GM18526 (cell line): Measurements from ENCODE around the gene CALML4.

ENCODE experiments used
- POLR2A ChIP-seq: IDR thresholded peaks from 3 replicates; pipeline ENCODE4 v1.6.1; 2011; ENCODE audit not compliant: insufficient read length; ENCODE audit errors: extremely low read depth

Gene CALML4

GRCh38 chr15:68186671-68187397, 18.3 kb downstream of the CALML4 start:
- no peak for TF ChIP-seq POLR2A

DNA sequence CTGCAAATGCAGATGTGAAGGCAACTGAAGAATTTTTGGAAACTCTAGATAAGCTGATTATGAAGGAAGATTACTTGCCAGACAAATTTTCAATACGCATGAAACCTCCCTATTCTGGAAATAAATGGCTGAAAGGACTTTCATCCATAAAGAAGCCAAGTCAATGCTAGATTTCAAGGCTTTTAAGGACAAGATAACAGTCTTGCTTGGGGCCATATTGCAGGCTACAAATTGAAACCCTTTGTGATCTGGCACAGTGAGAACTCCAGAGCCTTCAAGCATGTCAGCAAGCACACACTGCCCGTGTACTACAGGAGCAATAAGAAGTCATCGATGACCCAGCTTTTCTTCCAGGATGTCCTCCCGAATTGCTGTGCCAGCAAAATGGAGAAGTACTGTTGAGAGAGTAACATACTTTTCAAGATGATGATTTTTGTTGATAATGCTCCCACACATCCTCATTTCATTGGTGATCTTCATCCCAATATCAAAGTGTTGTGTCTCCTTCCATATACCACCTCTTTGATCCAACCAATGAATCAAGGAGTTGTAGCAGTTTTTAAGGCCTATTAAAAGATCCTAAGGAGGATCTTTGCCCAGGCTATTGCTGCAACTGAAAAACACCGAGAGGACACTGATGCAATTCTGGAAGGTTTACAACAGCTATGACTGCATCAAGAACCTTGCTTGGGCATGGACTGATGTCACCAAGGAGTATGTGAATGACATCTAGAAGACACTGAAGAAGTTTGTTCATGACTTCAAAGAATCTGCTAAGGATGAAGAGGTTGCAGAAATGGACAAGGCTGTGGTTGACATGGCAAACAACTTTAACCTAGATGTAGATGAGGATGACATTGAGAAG, 20.3 kb downstream of the CALML4 start:
- TF ChIP-seq POLR2A = no peak

DNA sequence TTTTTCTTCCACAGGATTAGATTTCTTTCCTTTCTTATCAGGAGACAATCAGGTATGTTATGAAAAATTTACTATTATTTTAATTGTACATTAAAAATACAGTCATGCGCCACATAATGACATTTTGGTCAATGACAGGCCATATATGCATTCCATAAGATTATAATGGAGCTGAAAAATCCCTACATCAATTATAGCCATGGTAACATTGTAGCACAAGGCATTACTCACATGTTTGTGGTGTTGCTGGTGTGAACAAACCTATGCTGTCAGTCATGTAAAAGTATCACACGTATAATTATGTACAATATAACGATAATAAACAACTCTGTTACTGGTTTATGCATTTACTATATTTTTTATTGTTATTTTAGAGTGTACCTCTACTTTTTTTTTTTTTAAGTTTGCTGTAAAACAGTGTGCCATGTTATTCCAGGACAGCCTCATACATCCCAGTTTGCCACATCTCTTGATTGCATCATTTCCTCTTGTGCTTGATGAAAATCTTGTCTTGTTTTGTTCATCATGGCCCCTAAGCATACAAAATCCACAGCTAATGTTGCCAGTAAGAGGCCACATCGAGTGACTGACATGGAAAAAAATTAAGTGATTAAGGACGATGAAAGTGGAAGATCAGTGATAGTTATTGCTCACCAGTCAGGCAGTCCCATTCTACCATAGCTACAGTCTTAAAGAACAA, 21.4 kb downstream of the CALML4 start:
- no peak for TF ChIP-seq POLR2A

DNA sequence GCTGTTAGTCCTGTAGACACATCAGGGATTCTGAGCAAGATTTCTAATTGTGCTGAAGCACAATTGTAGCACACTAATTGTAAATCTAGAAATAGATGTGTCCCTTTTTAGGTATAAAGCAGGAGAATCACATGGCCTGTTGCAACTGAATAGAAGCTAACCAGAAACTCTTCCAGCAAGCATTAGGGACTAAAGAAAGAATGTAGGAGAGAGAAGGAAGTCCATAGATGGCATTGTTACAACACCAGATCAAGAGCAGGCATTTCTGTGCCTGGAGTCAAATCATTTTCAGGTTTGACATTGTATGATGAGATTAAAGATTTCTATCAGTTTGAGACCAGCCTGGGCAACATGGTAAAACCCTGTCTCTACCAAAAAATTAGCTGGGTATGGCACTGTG, 27.4 kb downstream of the CALML4 start:
- no peak for TF ChIP-seq POLR2A

DNA sequence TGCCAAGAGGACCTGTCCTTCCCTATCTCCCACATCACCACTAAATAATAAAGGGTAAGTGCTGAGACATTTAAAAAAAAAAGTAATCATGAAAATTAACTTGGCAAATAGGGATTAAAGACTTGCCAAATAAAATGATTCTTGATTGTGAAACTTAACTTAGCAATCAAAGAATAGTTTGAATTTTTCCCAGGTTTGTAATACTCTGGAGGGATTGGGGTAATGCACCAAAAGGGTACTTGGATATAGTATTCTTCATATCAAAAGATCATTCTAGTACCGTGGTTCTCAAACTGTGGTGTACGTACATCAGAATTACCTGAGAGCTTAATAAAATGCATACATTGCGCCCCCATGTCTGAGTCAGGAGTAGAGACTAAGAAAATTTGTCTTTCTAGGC, 28.5 kb downstream of the CALML4 start:
- TF ChIP-seq POLR2A = no peak

GRCh38 chr15:68175526-68175925, 29.6 kb downstream of the CALML4 start:
- no peak for TF ChIP-seq POLR2A

- TF ChIP-seq POLR2A = no peak
These were observed 32.0 kb downstream of the CALML4 start for GRCh38 chr15:68173119-68173518.

GRCh38 chr15:68166847-68167246, 38.3 kb downstream of the CALML4 start:
- TF ChIP-seq POLR2A = no peak

GRCh38 chr15:68163191-68163590, 41.9 kb downstream of the CALML4 start:
- TF ChIP-seq POLR2A = no peak

GRCh38 chr15:68158046-68158628, 47.0 kb downstream of the CALML4 start:
- TF ChIP-seq POLR2A = no peak

DNA sequence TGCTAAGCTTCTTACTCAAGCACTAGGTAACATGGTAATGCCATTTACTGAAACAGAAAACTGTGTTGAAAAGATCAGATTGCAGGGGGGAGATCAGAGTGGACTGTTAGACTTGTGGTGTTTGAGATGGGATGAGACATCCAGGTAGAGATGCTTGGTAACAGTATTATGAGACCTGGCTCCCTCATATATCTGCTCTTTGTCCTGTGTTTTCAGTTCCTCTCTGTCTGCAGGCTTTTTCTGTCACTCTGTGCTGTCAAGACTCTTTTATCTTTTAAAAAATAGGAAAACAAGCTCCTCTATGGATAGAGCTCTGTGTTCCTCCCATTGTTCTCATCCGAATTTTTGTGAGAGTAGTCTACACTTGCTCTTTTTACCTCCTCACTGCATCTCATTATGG, 48.1 kb downstream of the CALML4 start:
- TF ChIP-seq POLR2A = no peak

GRCh38 chr15:68154923-68155559, 50.1 kb downstream of the CALML4 start:
- no peak for TF ChIP-seq POLR2A

GRCh38 chr15:68152342-68152741, 52.8 kb downstream of the CALML4 start:
- no peak for TF ChIP-seq POLR2A

- no peak for TF ChIP-seq POLR2A
These were observed 53.9 kb downstream of the CALML4 start for GRCh38 chr15:68151277-68151676.

DNA sequence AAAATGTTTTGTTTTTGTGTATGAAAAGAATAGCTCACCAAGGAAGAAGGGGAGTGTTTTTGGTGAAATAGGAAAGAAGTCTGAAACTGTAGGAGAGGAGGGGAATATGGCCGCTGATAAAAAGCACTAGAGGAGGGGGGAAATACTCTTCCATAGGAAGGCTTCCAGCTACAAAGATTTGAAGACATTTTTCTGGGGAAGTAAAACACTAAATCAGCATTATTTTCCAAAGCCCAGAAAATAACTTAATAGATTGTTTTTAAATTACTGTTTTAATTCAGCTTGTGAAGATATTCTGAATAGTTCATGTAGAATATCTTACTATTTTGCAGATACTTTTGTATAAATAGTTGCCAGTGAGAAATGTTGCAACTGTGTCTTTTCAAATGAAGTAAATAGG, 54.9 kb downstream of the CALML4 start:
- TF ChIP-seq POLR2A = no peak
